ENCODE results near the gene SPTBN4. TPM values are rescaled to one million over a fixed set of nuclear protein-coding genes. Genes with fewer than 3 reads are reported as not detected.

Gene SPTBN4
- total and polyA plus RNA-seq, 2 of the 4 experiments (the other 2 are of a cell fraction), result 0.72 to 0.91 TPM

- Histone ChIP-seq H2AK5ac (ENCODE audit: low read depth, low read length) (peak overlapping the region; percentile 38; the same call in 1 of the 2 replicates), H3K56ac (ENCODE audit: extremely low read depth, insufficient read depth, low read length) (no peak overlapping the region), H3K9me1 (ENCODE audit: insufficient read depth, low read length) (peaks cover 9% of the 10 kb centered on the region), H3K4ac (ENCODE audit: low read depth, low read length) (no peak overlapping the region), H3K23ac (ENCODE audit: low read depth, low read length) (no peak overlapping the region), H3K4me2 (ENCODE audit: low read depth, low read length) (no peak overlapping the region), H2BK120ac (ENCODE audit: low read depth, low read length) (no peak overlapping the region), H3K18ac (ENCODE audit: low read depth, low read length) (no peak overlapping the region), H3K14ac (replicated peaks; ENCODE audit: low read depth, low read length) (no peak overlapping the region), H2BK15ac (ENCODE audit: low read depth, low read length) (no peak overlapping the region), H2BK5ac (ENCODE audit: low read depth, low read length, poor library complexity, severe bottlenecking) (no peak overlapping the region), H3K4me1 (ENCODE audit: control insufficient read depth, insufficient read depth, low read length) (peaks cover 9% of the 10 kb centered on the region), H3K27me3 (ENCODE audit: control insufficient read depth, insufficient read depth, low read length) (no peaks in the 10 kb centered on the region), H4K91ac (ENCODE audit: insufficient read depth, low read depth, low read length) (peak overlapping the region; percentile 21; the same call in 1 of the 2 replicates), H4K5ac (ENCODE audit: low read depth, low read length) (no peak overlapping the region), H2AFZ (replicated peaks; ENCODE audit: low read length, poor library complexity) (peak overlapping the region; percentile 59), H2AK9ac (replicated peaks; ENCODE audit: low read depth, low read length, poor library complexity) (peak overlapping the region; percentile 15), H4K20me1 (ENCODE audit: insufficient read depth, low read length) (no peaks in the 10 kb centered on the region), H4K8ac (ENCODE audit: low read depth in 2 of 2, low read length in 2 of 2) (no peak overlapping the region), H3K27ac (ENCODE audit: insufficient read depth, low read length) (no peak overlapping the region), H2BK20ac (ENCODE audit: low read depth, low read length) (no peak overlapping the region; the same call in 1 of the 2 replicates), H3K79me1 (ENCODE audit: low read depth in 1 of 2, low read length in 2 of 2) (peaks cover 0 to 17% of the 10 kb centered on the region in 2 experiments; a peak in 1 of 4 replicates), H3K9me3 (ENCODE audit: control insufficient read depth, insufficient read depth, low read length) (no peaks in the 10 kb centered on the region), H3K36me3 (ENCODE audit: control insufficient read depth, insufficient read depth, low read length) (peaks cover 12% of the 10 kb centered on the region), H3K4me3 (ENCODE audit: insufficient read depth, low read depth, low read length) (no peak overlapping the region), H3K9ac (ENCODE audit: low read depth, low read length) (no peak overlapping the region)
- CTCF ChIA-PET, result no interaction called here
- intact Hi-C loops (cut with micrococcal nuclease) (no loop called here), dilution Hi-C loops (cut with HindIII; ENCODE audit: low sequenced_read_pairs, unreplicated experiment) (no loop called here), in situ Hi-C loops (cut with MboI; ENCODE audit: low sequenced_read_pairs) (no loop called here)
- TF ChIP-seq MAZ (IDR thresholded peaks at IDR 0.05; ENCODE audit: borderline replicate concordance, low read depth, low read length) (no peak), RCOR1 (IDR thresholded peaks at IDR 0.05; ENCODE audit: insufficient replicate concordance, low read length) (no peak), ELK1 (IDR thresholded peaks at IDR 0.05; ENCODE audit: borderline replicate concordance, low read depth, low read length) (no peak), CEBPB (IDR thresholded peaks at IDR 0.05; ENCODE audit: low read depth, low read length) (no peak), CHD1 (IDR thresholded peaks at IDR 0.05; ENCODE audit: low read depth, low read length) (no peak), MAFK (IDR thresholded peaks at IDR 0.05; ENCODE audit: low read depth, low read length) (no peak)
- POLR2A ChIA-PET (ENCODE audit: unreplicated experiment), result no interaction called here
- 100% methylated on average over 2 of the region's 5 CpGs; no CpG with 5 or more reads in 1 of the 2 experiments for WGBS, 2 experiments (ENCODE audit: extremely low coverage in 2 of 2, insufficient read length in 1 of 2)
- BruUV-seq (replicated peaks), result no TSS peak
- DNase-seq (no peak), ATAC-seq (ENCODE audit: low read depth) (no peak)
Measured at GRCh38 chr19:40419066-40419612, 47.7 kb upstream of the SPTBN4 start.
